GM18499 (cell line): ENCODE results near the gene PHETA1.
"Not testable (repeated sequence)": the region's sequence is repeated elsewhere in the genome, so short reads cannot be mapped to it uniquely, and the experiment has no call there.

ENCODE experiments used
- ATAC-seq: cut with Tn5 transposase; IDR thresholded peaks from one replicate; pipeline ENCODE4 v1.9.1; 2021; ENCODE audit warnings: moderate number of reproducible peaks; ENCODE audit not compliant: insufficient read depth, unreplicated experiment

The PHETA1 gene

GRCh38 chr12:111352296-111352993, 16.4 kb downstream of the PHETA1 start:
- ATAC-seq: no peak

- no peak for ATAC-seq
Observed at GRCh38 chr12:111351026-111351425, 17.9 kb downstream of the PHETA1 start.

- no peak for ATAC-seq
Observed at GRCh38 chr12:111349748-111350520, 19.0 kb downstream of the PHETA1 start.

- no peak for ATAC-seq
Observed at GRCh38 chr12:111349101-111349747, 19.7 kb downstream of the PHETA1 start.

- ATAC-seq: no peak
Observed at GRCh38 chr12:111347891-111348644, 20.8 kb downstream of the PHETA1 start.

GRCh38 chr12:111344254-111344875, 24.5 kb downstream of the PHETA1 start:
- ATAC-seq: no peak

- no peak for ATAC-seq
Observed at GRCh38 chr12:111343181-111343580, 25.7 kb downstream of the PHETA1 start.

- no peak for ATAC-seq
Observed at GRCh38 chr12:111342376-111342775, 26.5 kb downstream of the PHETA1 start.

GRCh38 chr12:111341426-111342065, 27.3 kb downstream of the PHETA1 start:
- ATAC-seq: no peak

- not testable (repeated sequence) for ATAC-seq
Observed at GRCh38 chr12:111340680-111341079, 28.2 kb downstream of the PHETA1 start.

- no peak for ATAC-seq
Observed at GRCh38 chr12:111340231-111340630, 28.7 kb downstream of the PHETA1 start.

GRCh38 chr12:111339321-111339938, 29.5 kb downstream of the PHETA1 start:
- ATAC-seq: no peak

GRCh38 chr12:111338096-111338495, 30.8 kb downstream of the PHETA1 start:
- ATAC-seq: no peak

GRCh38 chr12:111337371-111337770, 31.5 kb downstream of the PHETA1 start:
- ATAC-seq: no peak

GRCh38 chr12:111336411-111336810, 32.5 kb downstream of the PHETA1 start:
- not testable (repeated sequence) for ATAC-seq

GRCh38 chr12:111335811-111336210, 33.1 kb downstream of the PHETA1 start:
- no peak for ATAC-seq

GRCh38 chr12:111335301-111335700, 33.6 kb downstream of the PHETA1 start:
- not testable (repeated sequence) for ATAC-seq

GRCh38 chr12:111334393-111334915, 34.4 kb downstream of the PHETA1 start:
- no peak for ATAC-seq
